Gastroesophageal sphincter (tissue), 4 donors: ENCODE measurements around the gene COG5. TPM values are rescaled to one million over a fixed set of nuclear protein-coding genes. Genes with fewer than 3 reads are reported as not detected.

Experiments
- ATAC-seq: fragments of 150-250 bp; one replicate; pipeline ENCODE4 v1.9.1; 2016; ENCODE audit warnings: mild to moderate bottlenecking, moderate library complexity
- H3K27ac ChIP-seq, 4 donors: fragments of 200-600 bp; sonication (generic) in 3 of 4; 1 replicate in 3 of 4; 2 replicates in 1 of 4; pipeline ENCODE4 v1.5.1; 2016 to 2019
- H3K27me3 ChIP-seq: fragments of 200-600 bp; sonication (generic); one replicate; pipeline ENCODE4 v1.5.1; 2019
- H3K36me3 ChIP-seq, 2 donors: fragments of 200-600 bp; sonication (generic); one replicate each; pipeline ENCODE4 v1.5.1; 2019; ENCODE audit warnings: control low read depth in 1 of 2
- H3K4me1 ChIP-seq, 3 donors: fragments of 200-600 bp; sonication (generic); 1 replicate in 2 of 3; 2 replicates in 1 of 3; pipeline ENCODE4 v1.5.1; 2016 to 2019; ENCODE audit warnings: control low read depth in 2 of 3
- H3K4me3 ChIP-seq, 2 donors: fragments of 200-600 bp; sonication (generic); one replicate each; pipeline ENCODE4 v1.5.1; 2019; ENCODE audit warnings: mild to moderate bottlenecking in 1 of 2, moderate library complexity in 1 of 2
- H3K9me3 ChIP-seq, 3 donors: fragments of 200-600 bp; sonication (generic); one replicate each; pipeline ENCODE4 v1.5.1; 2017 to 2019; ENCODE audit warnings: control low read depth in 2 of 3
- CTCF ChIP-seq, 4 experiments: fragments of 200-600 bp in 2 of 4; fragments of 450-650 bp in 2 of 4; sonication (generic) in 1 of 4; IDR thresholded peaks; one replicate each; pipeline ENCODE4 v1.5.1; 2017 to 2019; ENCODE audit warnings: antibody characterized with exemption in 4 of 4, mild to moderate bottlenecking in 2 of 4, moderate library complexity in 2 of 4
- EP300 ChIP-seq: sonication (generic); formaldehyde crosslinking; IDR thresholded peaks from one replicate; pipeline ENCODE4 v1.6.1; 2017; ENCODE audit warnings: antibody characterized with exemption, mild to moderate bottlenecking
- POLR2A ChIP-seq, 2 donors: fragments of 450-650 bp; IDR thresholded peaks; one replicate each; pipeline ENCODE4 v1.6.1; 2017; ENCODE audit warnings: antibody characterized with exemption in 2 of 2, mild to moderate bottlenecking in 2 of 2, moderate library complexity in 1 of 2
- POLR2AphosphoS5 ChIP-seq: sonication (generic); formaldehyde crosslinking; IDR thresholded peaks from one replicate; pipeline ENCODE4 v1.6.1; 2017; ENCODE audit warnings: antibody characterized with exemption
- WGBS, 2 donors: methylation state at CpG; one replicate each; pipeline ENCODE4 v1.1.5; 2018; ENCODE audit warnings: low coverage in 1 of 2; 5-methylcytosine and 5-hydroxymethylcytosine counted together
- total RNA-seq, 4 donors: library from RNA; depleted of rRNA; stranded (reverse); fragments of >200 nt; gene quantifications; one replicate each; pipeline ENCODE4 v1.1.0, GENCODE V29; 2016

The COG5 gene
- total RNA-seq, 4 donors from 2014 or later, result 31.6 to 50.4 (median 41.1) TPM

DNA sequence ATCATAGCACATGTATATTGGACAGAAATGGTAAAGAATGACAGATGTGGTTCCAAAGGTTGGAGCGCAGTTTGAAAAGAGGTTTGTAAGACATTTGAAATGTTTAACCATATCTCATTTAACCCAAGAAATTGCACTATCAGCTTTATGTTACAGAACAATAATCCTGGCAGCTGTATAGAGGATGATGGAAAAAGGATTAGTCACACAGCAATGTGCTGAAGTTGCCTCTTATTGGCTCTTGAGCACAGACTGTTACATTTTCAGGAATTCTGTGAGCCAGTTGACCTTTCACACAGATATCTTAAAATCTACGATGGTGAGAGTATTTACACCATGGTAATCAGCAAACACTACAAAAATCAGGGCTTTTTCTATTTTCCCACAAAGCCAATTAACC lies 3.9 kb downstream of the COG5 start:
- H3K27ac ChIP-seq, result no peak overlapping the region

DNA sequence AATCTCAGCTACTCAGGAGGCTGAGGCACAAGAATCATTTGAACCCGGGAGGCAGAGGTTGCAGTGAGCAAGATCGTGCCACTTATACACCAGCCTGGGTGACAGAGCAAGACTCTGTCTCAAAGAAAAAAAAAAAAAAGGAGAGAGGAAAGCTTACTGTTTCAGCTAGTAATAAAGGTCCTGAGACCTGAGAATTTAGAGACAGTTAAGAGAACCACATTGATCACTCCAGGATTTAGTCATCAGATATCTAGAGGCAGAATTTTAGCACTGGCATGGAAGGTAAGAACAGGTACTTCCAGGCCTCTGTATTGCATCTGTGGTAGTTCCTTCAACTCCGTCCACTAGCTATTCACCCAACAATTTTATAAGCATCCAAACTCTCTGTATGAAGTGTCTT lies 7.8 kb downstream of the COG5 start:
- Histone ChIP-seq H3K4me1 (peaks cover 0 to 15% (median 0%) of the 10 kb centered on the region in 3 donors), H3K4me3 (no peak overlapping the region), H3K27ac (no peak overlapping the region), H3K36me3 (peaks cover 0 to 44% of the 10 kb centered on the region in 2 donors), H3K9me3 (no peaks in the 10 kb centered on the region), H3K27me3 (no peaks in the 10 kb centered on the region)
- 84 to 100% methylated on average over 1 to 3 of the region's 3 CpGs for WGBS, 2 donors
- TF ChIP-seq EP300 (no peak), POLR2A (IDR thresholded peaks at IDR 0.05) (no peak), POLR2AphosphoS5 (no peak), CTCF (IDR thresholded peaks at IDR 0.05) (no peak)
- ATAC-seq, result no peak

More for the DNA sequence above, 3.9 kb downstream of the COG5 start:
- WGBS, 2 donors, result 56 to 64% methylated on average over 2 of the region's 2 CpGs
- H3K9me3 ChIP-seq, result no peaks in the 10 kb centered on the region
- peaks cover 0 to 30% of the 10 kb centered on the region in 2 donors for H3K36me3 ChIP-seq
- H3K27me3 ChIP-seq, result no peaks in the 10 kb centered on the region
- no peak overlapping the region for H3K4me3 ChIP-seq
- peaks cover 2 to 46% (median 5%) of the 10 kb centered on the region in 3 donors for H3K4me1 ChIP-seq
- ATAC-seq, result no peak
- TF ChIP-seq CTCF (IDR thresholded peaks at IDR 0.05) (no peak), POLR2AphosphoS5 (no peak)

DNA sequence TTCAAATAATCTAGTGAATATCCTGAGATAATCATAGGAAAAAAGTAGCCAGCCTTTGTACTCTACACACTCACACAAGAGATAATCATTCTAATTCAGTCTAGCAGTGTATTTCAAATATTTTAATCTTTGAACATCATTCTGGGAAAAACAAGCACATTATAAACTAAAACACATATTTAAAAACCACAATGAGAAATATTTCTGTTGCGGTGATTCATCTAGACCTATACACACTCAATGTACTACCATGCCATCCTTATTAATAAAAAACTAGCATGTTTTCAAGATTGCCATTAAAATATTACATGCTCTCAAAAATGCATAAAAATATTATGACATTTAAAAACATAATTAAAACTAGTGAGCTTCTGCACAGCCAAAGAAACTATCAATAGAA lies 11.8 kb downstream of the COG5 start:
- H3K27ac ChIP-seq, result no peak overlapping the region
- no peaks in the 10 kb centered on the region for H3K4me1 ChIP-seq
- no peak for ATAC-seq
- H3K36me3 ChIP-seq, result peaks cover 0 to 44% of the 10 kb centered on the region in 2 donors
- H3K9me3 ChIP-seq, result no peaks in the 10 kb centered on the region
- TF ChIP-seq EP300 (no peak), POLR2A (IDR thresholded peaks at IDR 0.05) (no peak), CTCF (IDR thresholded peaks at IDR 0.05) (no peak), POLR2AphosphoS5 (no peak)
- H3K27me3 ChIP-seq, result no peaks in the 10 kb centered on the region
- WGBS, 2 donors, result 100% methylated on average over 1 of the region's 1 CpG
- H3K4me3 ChIP-seq, result no peak overlapping the region

DNA sequence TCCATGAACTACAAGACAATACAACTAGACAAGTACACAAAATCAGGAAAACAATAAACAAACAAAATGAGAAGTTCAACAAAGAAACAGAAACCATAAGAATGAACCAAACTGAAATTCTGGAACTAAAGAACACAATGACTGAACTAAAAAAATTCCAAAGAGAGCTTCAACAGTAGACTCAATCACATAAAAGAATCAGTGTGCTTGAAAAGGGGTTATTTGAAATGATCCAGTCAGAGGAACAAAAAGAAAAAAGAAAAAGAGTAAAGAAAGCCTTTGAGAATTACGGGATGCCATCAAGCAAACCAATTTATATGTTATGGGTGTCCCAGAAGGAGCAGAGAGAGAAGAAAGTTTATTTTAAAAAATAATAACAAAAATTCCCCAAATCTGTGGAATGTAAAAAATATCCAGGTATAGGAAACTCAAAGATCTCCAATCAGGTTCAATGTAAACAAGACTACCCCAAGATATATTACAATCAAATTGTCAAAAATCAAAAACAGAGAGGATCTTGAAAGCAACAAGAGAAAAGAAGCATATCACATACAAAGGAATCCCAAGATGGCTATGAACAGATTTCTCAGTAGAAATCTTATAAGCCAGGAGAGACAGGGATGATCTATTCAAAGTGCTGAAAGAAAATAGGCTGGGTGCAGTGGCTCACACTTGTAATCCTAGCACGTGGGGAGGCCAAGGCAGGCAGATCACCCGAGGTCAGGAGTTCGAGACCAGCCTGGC lies 18.7 kb downstream of the COG5 start:
- peaks cover 0 to 65% of the 10 kb centered on the region in 2 donors for H3K36me3 ChIP-seq
- no peaks in the 10 kb centered on the region for H3K4me1 ChIP-seq
- 85 to 95% methylated on average over 4 of the region's 4 CpGs for WGBS, 2 donors
- ATAC-seq, result no peak
- no peak overlapping the region for H3K4me3 ChIP-seq
- H3K27me3 ChIP-seq, result no peaks in the 10 kb centered on the region
- TF ChIP-seq POLR2A (IDR thresholded peaks at IDR 0.05), result no peak
- no peak for TF ChIP-seq POLR2AphosphoS5
- TF ChIP-seq CTCF (IDR thresholded peaks at IDR 0.05), result no peak
- TF ChIP-seq EP300, result no peak
- peaks cover 0 to 22% (median 0%) of the 10 kb centered on the region in 3 donors for H3K9me3 ChIP-seq
- no peak overlapping the region for H3K27ac ChIP-seq

GRCh38 chr7:107543338-107543993 lies 20.3 kb downstream of the COG5 start:
- 90 to 100% methylated on average over 2 of the region's 5 CpGs for WGBS, 2 donors

More at GRCh38 chr7:107543338-107543993, 20.3 kb downstream of the COG5 start:
- H3K27ac ChIP-seq, result no peak overlapping the region
- H3K9me3 ChIP-seq, result peaks cover 0 to 22% (median 0%) of the 10 kb centered on the region in 3 donors
- no peak for ATAC-seq
- H3K4me1 ChIP-seq, result no peaks in the 10 kb centered on the region
- H3K36me3 ChIP-seq, result peaks cover 0 to 77% of the 10 kb centered on the region in 2 donors
- H3K27me3 ChIP-seq, result no peaks in the 10 kb centered on the region
- no peak for TF ChIP-seq EP300
- TF ChIP-seq POLR2AphosphoS5, result no peak
- no peak for TF ChIP-seq CTCF (IDR thresholded peaks at IDR 0.05)
- TF ChIP-seq POLR2A (IDR thresholded peaks at IDR 0.05), result no peak
- no peak overlapping the region for H3K4me3 ChIP-seq
